GM19035 (cell line): ENCODE data around the gene RETREG1.
"Not testable (repeated sequence)": the region's sequence is repeated elsewhere in the genome, so short reads cannot be mapped to it uniquely, and the experiment has no call there.

Experiments
- ATAC-seq: cut with Tn5 transposase; IDR thresholded peaks from one replicate; pipeline ENCODE4 v1.9.1; 2021; ENCODE audit not compliant: unreplicated experiment

Gene RETREG1

GRCh38 chr5:16616536-16617273 is at the start of gene RETREG1:
TSS of gene RETREG1 (minus strand) at chr5:16616997. CDS start at chr5:16616971, 26 bp downstream.
- ATAC-seq, result peak; percentile 73

- ATAC-seq, result no peak
These were observed 49.5 kb upstream of the RETREG1 start for GRCh38 chr5:16666130-16666882.

GRCh38 chr5:16665601-16666000 is 48.8 kb upstream of the RETREG1 start:
- ATAC-seq, result no peak

GRCh38 chr5:16664368-16664767 is 47.6 kb upstream of the RETREG1 start:
- no peak for ATAC-seq

- no peak for ATAC-seq
These were observed 47.0 kb upstream of the RETREG1 start for GRCh38 chr5:16663840-16664239.

GRCh38 chr5:16661713-16662112 is 44.9 kb upstream of the RETREG1 start:
- no peak for ATAC-seq

GRCh38 chr5:16660982-16661381 is 44.2 kb upstream of the RETREG1 start:
- no peak for ATAC-seq

- no peak for ATAC-seq
These were observed 42.7 kb upstream of the RETREG1 start for GRCh38 chr5:16659536-16659935.

- ATAC-seq, result no peak
These were observed 39.9 kb upstream of the RETREG1 start for GRCh38 chr5:16656561-16657191.

- ATAC-seq, result no peak
These were observed 38.0 kb upstream of the RETREG1 start for GRCh38 chr5:16654647-16655334.

GRCh38 chr5:16648739-16649138 is 31.9 kb upstream of the RETREG1 start:
- ATAC-seq, result not testable (repeated sequence)

- no peak for ATAC-seq
These were observed 27.6 kb upstream of the RETREG1 start for GRCh38 chr5:16644301-16644889.

GRCh38 chr5:16642867-16643266 is 26.1 kb upstream of the RETREG1 start:
- no peak for ATAC-seq

- no peak for ATAC-seq
These were observed 22.4 kb upstream of the RETREG1 start for GRCh38 chr5:16639206-16639605.

GRCh38 chr5:16628376-16628775 is 11.6 kb upstream of the RETREG1 start:
- no peak for ATAC-seq

GRCh38 chr5:16626696-16627264 is 10.0 kb upstream of the RETREG1 start:
- ATAC-seq, result no peak

GRCh38 chr5:16625096-16625495 is 8.3 kb upstream of the RETREG1 start:
- ATAC-seq, result no peak

- ATAC-seq, result no peak
These were observed 2.3 kb upstream of the RETREG1 start for GRCh38 chr5:16619136-16619535.

- ATAC-seq, result no peak
These were observed 1.5 kb upstream of the RETREG1 start for GRCh38 chr5:16618138-16618897.
